Measurements from ENCODE around the gene LCP1. TPM values are rescaled to one million over a fixed set of nuclear protein-coding genes. Genes with fewer than 3 reads are reported as not detected.

The LCP1 gene
- total RNA-seq, 1 experiment from 2014 or later = 1.5 TPM

- no peaks in the 10 kb centered on the region for H3K9me3 ChIP-seq (ENCODE audit: control insufficient read depth, insufficient read depth, low read depth, low read length)
- ChIA-PET CTCF (no interaction called here), POLR2A (no interaction called here)
- no peaks in the 10 kb centered on the region for H3K27me3 ChIP-seq (ENCODE audit: control insufficient read depth, insufficient read depth, low read length)
- TF ChIP-seq TCF7L2 (IDR thresholded peaks at IDR 0.05; ENCODE audit: low read depth, low read length) (no peak), REST (IDR thresholded peaks at IDR 0.05; ENCODE audit: insufficient read depth in 1 of 2, low read depth in 2 of 2, low read length in 1 of 2) (no peak), CTCF (IDR thresholded peaks at IDR 0.05) (no peak), SIN3A (IDR thresholded peaks at IDR 0.05; ENCODE audit: borderline replicate concordance, insufficient read depth, low read depth, low read length) (no peak), POLR2AphosphoS5 (IDR thresholded peaks at IDR 0.05; ENCODE audit: low read depth, low read length) (no peak)
- intact Hi-C loops (cut with micrococcal nuclease; ENCODE audit: unreplicated experiment) = no loop called here
- H3K36me3 ChIP-seq (ENCODE audit: control insufficient read depth, insufficient read depth, low read length) = no peaks in the 10 kb centered on the region
- in situ Hi-C loops (cut with HindIII; ENCODE audit: low pct_unique_long_range_greater_than_20kb, low sequenced_read_pairs) = no loop called here
- ATAC-seq (no peak), DNase-seq (ENCODE audit: low read depth, low spot score) (no peak)
- no peak within 1 kb of the TSS for H3K27ac ChIP-seq (ENCODE audit: low read length)
- no peak within 1 kb of the TSS for H3K4me3 ChIP-seq (ENCODE audit: low read depth in 2 of 2, low read length in 2 of 2)
- BruUV-seq (replicated peaks) = no TSS peak
- no peaks in the 10 kb centered on the region for H3K4me1 ChIP-seq (ENCODE audit: control insufficient read depth, insufficient read depth, low read length)
Measured at GRCh38 chr13:46104868-46105267, 77.1 kb downstream of the LCP1 start, which contains the start of gene CPB2. CPB2 (minus strand) TSS chr13:46105033; CDS start chr13:46105009, 24 bp downstream.

GRCh38 chr13:46103037-46103436, 78.9 kb downstream of the LCP1 start:
- POLR2A ChIA-PET = no interaction called here
- TF ChIP-seq POLR2AphosphoS5 (IDR thresholded peaks at IDR 0.05; ENCODE audit: low read depth, low read length) (no peak), REST (IDR thresholded peaks at IDR 0.05; ENCODE audit: insufficient read depth in 1 of 2, low read depth in 2 of 2, low read length in 1 of 2) (no peak), CTCF (IDR thresholded peaks at IDR 0.05) (no peak), TCF7L2 (IDR thresholded peaks at IDR 0.05; ENCODE audit: low read depth, low read length) (no peak), SIN3A (IDR thresholded peaks at IDR 0.05; ENCODE audit: borderline replicate concordance, insufficient read depth, low read depth, low read length) (no peak)
- ATAC-seq (no peak), DNase-seq (ENCODE audit: low read depth, low spot score) (no peak)
- H3K36me3 ChIP-seq (ENCODE audit: control insufficient read depth, insufficient read depth, low read length) = no peaks in the 10 kb centered on the region
- in situ Hi-C loops (cut with HindIII; ENCODE audit: low pct_unique_long_range_greater_than_20kb, low sequenced_read_pairs) (no loop called here), intact Hi-C loops (cut with micrococcal nuclease; ENCODE audit: unreplicated experiment) (no loop called here)
- no peak overlapping the region for H3K4me3 ChIP-seq (ENCODE audit: low read depth in 2 of 2, low read length in 2 of 2)
- BruUV-seq (replicated peaks) = no TSS peak
- CTCF ChIA-PET = no interaction called here
- H3K27me3 ChIP-seq (ENCODE audit: control insufficient read depth, insufficient read depth, low read length) = no peaks in the 10 kb centered on the region
- no peak overlapping the region for H3K27ac ChIP-seq (ENCODE audit: low read length)
- H3K4me1 ChIP-seq (ENCODE audit: control insufficient read depth, insufficient read depth, low read length) = no peaks in the 10 kb centered on the region
- H3K9me3 ChIP-seq (ENCODE audit: control insufficient read depth, insufficient read depth, low read depth, low read length) = no peaks in the 10 kb centered on the region

All from Panc1 (cell line).